Measurements from ENCODE around the gene KIF1C. TPM values are rescaled to one million over a fixed set of nuclear protein-coding genes. Genes with fewer than 3 reads are reported as not detected.

KIF1C gene
- total and polyA plus RNA-seq, 7 donors: 204 to 1,039 (median 624) TPM

DNA sequence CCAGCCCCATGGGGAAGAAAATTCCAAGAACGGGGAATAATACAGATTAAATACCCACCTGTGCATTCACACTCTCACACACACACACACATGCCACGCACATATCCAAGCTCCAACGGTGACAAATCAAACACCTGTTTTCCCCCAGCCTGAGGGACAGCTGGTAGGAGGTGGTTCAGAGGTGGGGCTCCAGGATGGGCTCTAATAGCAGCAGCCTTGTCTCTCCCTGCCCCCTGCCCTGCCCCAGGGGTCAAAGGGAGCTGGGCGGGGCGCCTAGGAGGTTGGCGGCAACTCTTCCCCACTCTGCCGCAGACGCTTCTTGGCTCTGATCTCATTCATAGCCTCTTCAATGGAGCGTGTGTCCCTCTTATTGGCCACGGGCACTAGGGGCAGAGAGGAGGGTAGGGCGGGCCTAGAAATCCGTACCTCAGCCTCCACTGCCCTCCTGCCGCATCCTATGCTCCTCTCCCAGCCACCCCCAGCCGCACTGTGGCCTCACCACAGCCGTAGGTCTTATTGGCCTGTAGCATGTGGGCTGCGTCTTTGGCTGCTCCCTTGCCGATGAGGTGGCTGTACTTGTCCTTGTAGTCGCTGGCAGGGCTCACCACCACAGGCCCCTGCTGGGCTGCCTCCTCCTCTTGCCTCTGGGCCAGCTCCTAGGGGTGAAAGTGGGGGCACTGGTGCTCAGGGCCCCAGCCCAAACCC, 38.3 kb upstream of the KIF1C start:
- peaks cover 6 to 44% of the 10 kb centered on the region in 2 donors for H3K36me3 ChIP-seq (ENCODE audit: insufficient read depth in 1 of 2, low read depth in 1 of 2)
- H3K27me3 ChIP-seq (ENCODE audit: insufficient read depth in 3 of 3, low read length in 2 of 3): no peaks in the 10 kb centered on the region
- TF ChIP-seq, protein P1, sequence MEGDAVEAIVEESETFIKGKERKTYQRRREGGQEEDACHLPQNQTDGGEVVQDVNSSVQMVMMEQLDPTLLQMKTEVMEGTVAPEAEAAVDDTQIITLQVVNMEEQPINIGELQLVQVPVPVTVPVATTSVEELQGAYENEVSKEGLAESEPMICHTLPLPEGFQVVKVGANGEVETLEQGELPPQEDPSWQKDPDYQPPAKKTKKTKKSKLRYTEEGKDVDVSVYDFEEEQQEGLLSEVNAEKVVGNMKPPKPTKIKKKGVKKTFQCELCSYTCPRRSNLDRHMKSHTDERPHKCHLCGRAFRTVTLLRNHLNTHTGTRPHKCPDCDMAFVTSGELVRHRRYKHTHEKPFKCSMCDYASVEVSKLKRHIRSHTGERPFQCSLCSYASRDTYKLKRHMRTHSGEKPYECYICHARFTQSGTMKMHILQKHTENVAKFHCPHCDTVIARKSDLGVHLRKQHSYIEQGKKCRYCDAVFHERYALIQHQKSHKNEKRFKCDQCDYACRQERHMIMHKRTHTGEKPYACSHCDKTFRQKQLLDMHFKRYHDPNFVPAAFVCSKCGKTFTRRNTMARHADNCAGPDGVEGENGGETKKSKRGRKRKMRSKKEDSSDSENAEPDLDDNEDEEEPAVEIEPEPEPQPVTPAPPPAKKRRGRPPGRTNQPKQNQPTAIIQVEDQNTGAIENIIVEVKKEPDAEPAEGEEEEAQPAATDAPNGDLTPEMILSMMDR (IDR thresholded peaks at IDR 0.05): no peak
- ATAC-seq (peak; percentile 8 to 53 (median 21)), DNase-seq (no peak)
- intact Hi-C loops (cut with DNase I): no loop called here
- no peak overlapping the region for H3K4me3 ChIP-seq
- 51 to 66% (median 62%) methylated on average over 18 of the region's 18 CpGs for WGBS, 3 donors
- no peaks in the 10 kb centered on the region for H3K9me3 ChIP-seq
- H3K4me1 ChIP-seq: peaks cover 23% of the 10 kb centered on the region
- peak overlapping the region; percentile 77 for H3K27ac ChIP-seq

DNA sequence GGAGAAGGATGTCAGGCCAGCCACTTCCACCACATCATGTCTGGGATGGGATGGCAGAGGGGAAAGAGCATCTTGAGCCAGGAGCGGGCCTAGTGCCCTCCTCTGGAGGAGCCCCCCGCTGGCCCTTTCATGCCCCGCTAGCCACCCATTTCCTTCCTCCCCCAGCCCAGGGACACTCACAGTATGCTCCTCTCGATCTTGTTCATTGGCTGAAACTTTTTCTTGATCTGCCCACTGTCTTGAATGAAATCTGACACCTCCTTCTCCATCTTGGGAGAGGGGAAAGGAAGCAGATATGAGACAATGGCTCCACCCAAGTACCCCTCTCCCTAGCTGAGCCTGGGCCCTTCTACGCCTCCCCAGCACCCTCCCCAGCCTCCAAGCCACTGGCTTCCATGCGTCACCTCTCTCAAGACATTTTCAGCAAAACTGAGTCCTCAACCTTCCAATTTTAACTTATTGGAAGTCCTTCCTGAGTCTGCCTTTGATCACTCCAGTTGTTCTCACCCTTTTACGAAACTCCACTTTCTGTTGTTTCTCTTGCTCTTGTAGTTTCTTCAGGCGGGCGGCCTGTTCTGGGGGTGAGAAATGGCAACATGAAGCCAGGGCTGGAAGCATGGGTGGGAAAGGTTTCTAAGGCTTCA, 37.3 kb upstream of the KIF1C start:
- ATAC-seq (no peak), DNase-seq (no peak)
- Histone ChIP-seq H3K36me3 (ENCODE audit: insufficient read depth in 1 of 2, low read depth in 1 of 2) (peaks cover 6 to 40% of the 10 kb centered on the region in 2 donors), H3K27ac (peak overlapping the region; percentile 77), H3K9me3 (no peaks in the 10 kb centered on the region), H3K4me3 (no peak overlapping the region), H3K4me1 (peaks cover 19% of the 10 kb centered on the region), H3K27me3 (ENCODE audit: insufficient read depth in 3 of 3, low read length in 2 of 3) (no peaks in the 10 kb centered on the region)
- TF ChIP-seq, protein P1 (IDR thresholded peaks at IDR 0.05): no peak
- WGBS, 3 donors: 86 to 90% (median 89%) methylated on average over 9 of the region's 9 CpGs
- intact Hi-C loops (cut with DNase I): no loop called here

DNA sequence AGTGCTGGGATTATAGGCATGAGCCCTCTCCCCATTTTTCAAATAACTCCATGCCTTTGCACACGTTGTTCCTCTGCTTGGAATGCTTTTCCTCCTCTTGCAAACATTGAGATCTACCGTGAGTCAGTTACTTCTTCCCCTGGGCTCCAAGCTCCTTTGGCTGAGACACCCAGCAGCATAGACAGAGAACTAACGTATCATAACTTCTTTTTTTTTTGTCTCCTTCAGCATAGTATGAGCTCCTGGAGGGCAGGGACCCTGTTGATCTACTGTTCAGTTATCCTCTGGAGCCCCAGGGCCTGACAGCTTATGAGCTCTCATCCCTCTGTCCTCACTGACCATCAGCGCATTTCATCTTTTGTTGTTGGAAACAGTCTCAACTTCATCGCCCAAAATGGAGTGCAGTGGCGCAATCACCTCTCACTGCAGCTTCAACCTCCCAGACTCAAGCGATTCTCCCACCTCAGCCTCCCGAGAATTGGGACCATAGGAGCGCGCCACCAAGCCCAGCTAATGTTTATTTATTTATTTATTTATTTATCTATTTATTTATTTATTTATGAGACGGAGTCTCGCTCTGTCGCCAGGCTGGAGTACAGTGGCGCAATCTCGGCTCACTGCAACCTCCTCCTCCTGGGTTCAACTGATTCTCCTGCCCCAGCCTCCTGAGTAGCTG, 32.3 kb upstream of the KIF1C start:
- H3K27ac ChIP-seq: peak overlapping the region; percentile 93
- no peaks in the 10 kb centered on the region for H3K9me3 ChIP-seq
- intact Hi-C loops (cut with DNase I): no loop called here
- 95 to 98% (median 96%) methylated on average over 15 of the region's 15 CpGs for WGBS, 3 donors
- H3K36me3 ChIP-seq (ENCODE audit: insufficient read depth in 1 of 2, low read depth in 1 of 2): peaks cover 0 to 27% of the 10 kb centered on the region in 2 donors
- TF ChIP-seq, protein P1 (IDR thresholded peaks at IDR 0.05): no peak
- H3K4me3 ChIP-seq: peak overlapping the region; percentile 84
- no peak for ATAC-seq
- H3K27me3 ChIP-seq (ENCODE audit: insufficient read depth in 3 of 3, low read length in 2 of 3): no peaks in the 10 kb centered on the region
- no peak for DNase-seq
- H3K4me1 ChIP-seq: peaks cover 25% of the 10 kb centered on the region

DNA sequence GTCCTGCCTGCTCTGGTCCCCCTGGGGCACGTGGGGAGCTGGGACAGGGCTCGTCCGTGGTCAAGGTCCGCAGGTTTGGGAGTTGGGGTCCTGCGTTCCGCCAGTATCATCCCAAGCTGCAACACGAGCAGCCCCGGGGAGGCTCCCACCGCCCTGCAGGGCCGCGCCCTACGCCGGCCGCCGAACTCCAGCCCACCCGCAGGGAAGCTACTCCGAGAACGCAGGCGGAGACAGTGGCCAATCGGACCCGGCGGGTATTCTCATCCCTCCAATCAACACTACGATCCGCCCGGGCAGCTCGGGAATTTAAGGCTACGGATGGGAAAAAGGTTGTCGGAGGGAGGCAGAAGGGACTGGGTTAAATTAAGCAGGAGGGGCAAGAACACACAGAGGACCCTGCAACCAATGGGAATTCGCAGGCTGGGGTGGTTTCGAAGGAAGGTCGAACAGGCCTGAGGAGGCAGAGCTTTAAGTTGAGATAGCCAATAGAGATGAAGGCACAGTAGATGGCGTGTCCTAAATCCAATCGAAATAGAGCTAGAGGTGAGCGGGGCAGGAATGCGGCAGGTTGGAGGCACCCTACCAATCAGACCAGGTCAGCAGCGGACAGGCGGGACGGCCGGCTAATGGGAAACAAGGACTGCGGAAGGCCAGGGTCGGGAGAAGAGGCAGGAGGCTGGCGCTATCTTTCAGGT, 30.8 kb upstream of the KIF1C start:
- intact Hi-C loops (cut with DNase I): loop anchor here (1.0 to 2.0 kb wide), 3 partner anchors 14 to 19 kb away; partner anchors contain the start of genes ENO3 (in 1 of the 2) and PFN1 (in 1 of the 2)
- H3K4me1 ChIP-seq: peaks cover 26% of the 10 kb centered on the region
- DNase-seq (peak; percentile 97 to 99), ATAC-seq (peak; percentile 86 to 89 (median 88))
- H3K9me3 ChIP-seq: no peaks in the 10 kb centered on the region
- H3K27me3 ChIP-seq (ENCODE audit: insufficient read depth in 3 of 3, low read length in 2 of 3): no peaks in the 10 kb centered on the region
- H3K27ac ChIP-seq: peak overlapping the region; percentile 93
- peak overlapping the region; percentile 84 for H3K4me3 ChIP-seq
- H3K36me3 ChIP-seq (ENCODE audit: insufficient read depth in 1 of 2, low read depth in 1 of 2): peaks cover 0 to 35% of the 10 kb centered on the region in 2 donors
- TF ChIP-seq, protein P1 (IDR thresholded peaks at IDR 0.05): no peak
- 0% methylated on average over 42 of the region's 42 CpGs for WGBS, 3 donors

Measured in psoas muscle (tissue), 8 donors.